OCI-LY7 (cell line): ENCODE results near the gene NRAS. TPM values are rescaled to one million over a fixed set of nuclear protein-coding genes. Genes with fewer than 3 reads are reported as not detected.

Experiments used
- BruUV-seq: library from RNA; stranded (reverse); fragments of 400-500 nt; replicated peaks from 2 replicates; lab custom pipeline; 2021; lab: Mats Ljungman, UMichigan
- CTCF ChIA-PET: fragments of 300-600 bp; sonication (Branson Sonifier 250); formaldehyde crosslinking; loops from one replicate; lab custom pipeline; 2022; ENCODE audit warnings: antibody characterized with exemption; ENCODE audit not compliant: unreplicated experiment; lab: Charles Lee
- POLR2A ChIA-PET: fragments of 300-600 bp; sonication (Branson Sonifier 250); formaldehyde crosslinking; loops from one replicate; lab custom pipeline; 2022; ENCODE audit warnings: antibody characterized with exemption; lab: Charles Lee
- DNase-seq: peaks from one replicate; pipeline ENCODE4 v3.0.0-alpha.2; 2015; ENCODE audit warnings: low spot score
- H2AFZ ChIP-seq: fragments of 200-600 bp; sonication (generic), shearing (Covaris generic); 2 replicates; pipeline ENCODE4 v1.6.1; 2014; ENCODE audit warnings: mild to moderate bottlenecking, antibody characterized with exemption, low read length, moderate library complexity
- H3K27ac ChIP-seq: fragments of 200-600 bp; sonication (generic); 2 replicates; pipeline ENCODE4 v1.5.1; 2014; ENCODE audit warnings: mixed run types, low read depth, mild to moderate bottlenecking, moderate library complexity, low read length, inconsistent platforms; ENCODE audit not compliant: poor library complexity, severe bottlenecking
- H3K36me3 ChIP-seq: fragments of 200-600 bp; sonication (generic); 2 replicates; pipeline ENCODE4 v1.6.1; 2014; ENCODE audit warnings: mild to moderate bottlenecking, antibody characterized with exemption, low read length, moderate library complexity, mixed read lengths; ENCODE audit not compliant: insufficient read depth
- H3K4me1 ChIP-seq: fragments of 200-600 bp; sonication (generic); 2 replicates; pipeline ENCODE4 v1.5.1; 2014; ENCODE audit warnings: mild to moderate bottlenecking, low read length; ENCODE audit not compliant: insufficient read depth, poor library complexity, severe bottlenecking
- H3K4me2 ChIP-seq: fragments of 200-600 bp; sonication (generic); 2 replicates; pipeline ENCODE4 v1.6.1; 2014; ENCODE audit warnings: mild to moderate bottlenecking, low read length
- H3K4me3 ChIP-seq: fragments of 200-600 bp; sonication (generic); 2 replicates; pipeline ENCODE4 v1.5.1; 2014; ENCODE audit warnings: mild to moderate bottlenecking, low read depth, low read length; ENCODE audit not compliant: poor library complexity, severe bottlenecking
- H3K79me2 ChIP-seq: fragments of 200-600 bp; sonication (generic); 2 replicates; pipeline ENCODE4 v1.6.1; 2016; ENCODE audit warnings: low read depth, mild to moderate bottlenecking, low read length, moderate library complexity, mixed read lengths; ENCODE audit not compliant: insufficient read depth
- H3K9me2 ChIP-seq: fragments of 200-600 bp; sonication (generic); 2 replicates; pipeline ENCODE4 v1.6.1; 2016; ENCODE audit warnings: mild to moderate bottlenecking, low read length, mixed read lengths; ENCODE audit not compliant: insufficient read depth
- H3K9me3 ChIP-seq: fragments of 200-600 bp; sonication (generic); 2 replicates; pipeline ENCODE4 v1.6.1; 2014; ENCODE audit warnings: mild to moderate bottlenecking, mixed run types, low read length, mixed read lengths
- H4K20me1 ChIP-seq: fragments of 200-600 bp; sonication (generic); 2 replicates; pipeline ENCODE4 v1.6.1; 2014; ENCODE audit warnings: mild to moderate bottlenecking, antibody characterized with exemption, low read length, moderate library complexity, mixed read lengths; ENCODE audit not compliant: insufficient read depth
- CTCF ChIP-seq: fragments of 200-600 bp; sonication (generic); conservative IDR thresholded peaks from 2 replicates; pipeline ENCODE4 v1.5.1; 2014; ENCODE audit warnings: mild to moderate bottlenecking, antibody characterized with exemption, low read length, moderate library complexity, mixed read lengths
- EZH2phosphoT487 ChIP-seq: fragments of 200-600 bp; sonication (generic); IDR thresholded peaks from 2 replicates; pipeline ENCODE4 v1.6.1; 2018; ENCODE audit warnings: low read depth, borderline replicate concordance, mild to moderate bottlenecking, mixed run types, antibody characterized with exemption, low read length, moderate library complexity, mixed read lengths
- intact Hi-C: fragments of 100-400 bp; cut with micrococcal nuclease; formaldehyde crosslinking; loops from one replicate; pipeline ENCODE4 v1.10.0; 2022; ENCODE audit not compliant: unreplicated experiment
- small RNA-seq: library from RNA; depleted of rRNA; stranded (forward); fragments of <200 nt; gene quantifications from one replicate; pipeline ENCODE3, GENCODE V24; 2014
- total RNA-seq, 2 experiments: library from RNA; depleted of rRNA in 1 of 2; stranded (reverse); fragments of >200 nt in 1 of 2; shearing (Covaris generic) in 1 of 2; gene quantifications; 2 replicates each; pipeline ENCODE4 v1.2.3, GENCODE V29; 2014 to 2022

NRAS gene
- total RNA-seq, 2 experiments from 2014 or later: 32.6 to 43.5 TPM

GRCh38 chr1:114660238-114660637 is 56.3 kb downstream of the NRAS start:
- ChIA-PET POLR2A (no interaction called here), CTCF (interaction anchor here (0.5 kb wide), 1 partner anchor 124 kb away, joined by 3 read pairs; no protein-coding TSS in a partner anchor)
- Histone ChIP-seq H3K36me3 (no peaks in the 10 kb centered on the region), H3K9me3 (no peaks in the 10 kb centered on the region), H3K79me2 (no peaks in the 10 kb centered on the region), H4K20me1 (no peaks in the 10 kb centered on the region), H2AFZ (no peak overlapping the region), H3K4me1 (no peaks in the 10 kb centered on the region), H3K4me3 (no peak overlapping the region), H3K27ac (no peak overlapping the region), H3K9me2 (no peaks in the 10 kb centered on the region), H3K4me2 (no peak overlapping the region)
- intact Hi-C loops: no loop called here
- DNase-seq: no peak
- no TSS peak for BruUV-seq
- TF ChIP-seq EZH2phosphoT487 (no peak), CTCF (no peak)

Small RNAs within 50 kb of the gene (small RNA-seq; reads per million reads assigned to genes)
- not detected for gene RN7SL432P
- gene RNY1P13: not detected

Other genes with a start within 250 kb of the NRAS start
- 34.0 and 44.7 TPM in 2 replicates for gene TRIM33, start 205.6 kb downstream of the NRAS start, total RNA-seq (2014; rRNA removed; shearing (Covaris generic))
- 43.0 and 44.2 TPM in 2 replicates for gene TRIM33, start 205.6 kb downstream of the NRAS start, total RNA-seq (2022)
- 40.8 and 41.8 TPM in 2 replicates for gene BCAS2, start 135.2 kb downstream of the NRAS start, total RNA-seq (2014; rRNA removed; shearing (Covaris generic))
- gene BCAS2, start 135.2 kb downstream of the NRAS start, total RNA-seq (2022): 35.8 and 39.3 TPM in 2 replicates
- 0.26 and 0.47 TPM in 2 replicates for gene DENND2C, start 46.7 kb downstream of the NRAS start, total RNA-seq (2014; rRNA removed; shearing (Covaris generic))
- 0.93 and 1.6 TPM in 2 replicates for gene DENND2C, start 46.7 kb downstream of the NRAS start, total RNA-seq (2022)
- gene AMPD1, start 21.2 kb downstream of the NRAS start, total RNA-seq (2014; rRNA removed; shearing (Covaris generic)): not detected in 2 replicates
- gene AMPD1, start 21.2 kb downstream of the NRAS start, total RNA-seq (2022): not detected in 2 replicates
- 177 and 223 TPM in 2 replicates for gene CSDE1, start 41.2 kb upstream of the NRAS start, total RNA-seq (2014; rRNA removed; shearing (Covaris generic))
- gene CSDE1, start 41.2 kb upstream of the NRAS start, total RNA-seq (2022): 426 and 456 TPM in 2 replicates
- gene SIKE1, start 63.9 kb upstream of the NRAS start, total RNA-seq (2014; rRNA removed; shearing (Covaris generic)): 123 and 142 TPM in 2 replicates
- 71.0 and 75.3 TPM in 2 replicates for gene SIKE1, start 63.9 kb upstream of the NRAS start, total RNA-seq (2022)
- gene SYCP1, start 138.1 kb upstream of the NRAS start, total RNA-seq (2014; rRNA removed; shearing (Covaris generic)): not detected in 2 replicates
- gene SYCP1, start 138.1 kb upstream of the NRAS start, total RNA-seq (2022): not detected in 2 replicates